NCI-H187 (cell line): Measurements from ENCODE around the gene FAM43B.

Experiments
- DNase-seq, 2 experiments: peaks; one replicate each; lab custom pipeline; 2025; lab: John Stamatoyannopoulos, UW

Gene FAM43B

GRCh38 chr1:20590306-20590777, 38.0 kb downstream of the FAM43B start:
- DNase-seq = no peak

- no peak for DNase-seq
Observed at GRCh38 chr1:20593756-20594155, 41.4 kb downstream of the FAM43B start.

- DNase-seq = no peak
Observed at GRCh38 chr1:20594746-20595145, 42.4 kb downstream of the FAM43B start.

- no peak for DNase-seq
Observed at GRCh38 chr1:20596106-20596505, 43.7 kb downstream of the FAM43B start.

- no peak for DNase-seq
Observed at GRCh38 chr1:20597650-20598049, 45.3 kb downstream of the FAM43B start.

GRCh38 chr1:20600156-20600555, 47.8 kb downstream of the FAM43B start:
- no peak for DNase-seq

- no peak for DNase-seq
Observed at GRCh38 chr1:20601129-20601825, 48.9 kb downstream of the FAM43B start.

- DNase-seq = no peak
Observed at GRCh38 chr1:20602851-20603450, 50.6 kb downstream of the FAM43B start.

GRCh38 chr1:20603504-20604464, 51.4 kb downstream of the FAM43B start:
- DNase-seq = no peak
